PC-3 (cell line): ENCODE measurements around the gene JARID2. TPM values are rescaled to one million over a fixed set of nuclear protein-coding genes. Genes with fewer than 3 reads are reported as not detected.
A peak's percentile ranks its signal among the peaks of the same experiment; 100 is the strongest.

Experiments used
- ATAC-seq: fragments of 200-7000 bp; cut with Tn5 transposase; 2 replicates; pipeline ENCODE4 v1.9.1; 2020; ENCODE audit warnings: mild to moderate bottlenecking, moderate library complexity
- BruUV-seq: library from RNA; stranded (reverse); fragments of 400-500 nt; replicated peaks from 2 replicates; lab custom pipeline; 2021; lab: Mats Ljungman, UMichigan
- CTCF ChIA-PET: fragments of 300-600 bp; sonication (Branson Sonifier 250); formaldehyde crosslinking; loops from one replicate; lab custom pipeline; 2022; ENCODE audit warnings: antibody characterized with exemption; lab: Charles Lee
- POLR2A ChIA-PET: fragments of 300-600 bp; sonication (Branson Sonifier 250); formaldehyde crosslinking; loops from one replicate; lab custom pipeline; 2022; ENCODE audit warnings: antibody characterized with exemption; ENCODE audit not compliant: unreplicated experiment; lab: Charles Lee
- DNase-seq: peaks from one replicate; pipeline ENCODE4 v3.0.0-alpha.2; 2015
- H2AFZ ChIP-seq: fragments of 300-600 bp; sonication (generic); 2 replicates; pipeline ENCODE4 v1.6.0; 2016; ENCODE audit warnings: antibody characterized with exemption, low read length
- H3F3A ChIP-seq: fragments of 300-600 bp; sonication (generic); one replicate; pipeline ENCODE4 v1.6.0; 2017; ENCODE audit warnings: antibody characterized with exemption, low read length, control low read depth, mild to moderate bottlenecking; ENCODE audit not compliant: unreplicated experiment
- H3K27ac ChIP-seq: fragments of 300-600 bp; sonication (generic); 2 replicates; pipeline ENCODE4 v1.5.1; 2016; ENCODE audit warnings: mild to moderate bottlenecking, low read length
- H3K27me3 ChIP-seq: fragments of 300-600 bp; sonication (generic); 2 replicates; pipeline ENCODE4 v1.6.1; 2016; ENCODE audit warnings: low read length, mixed read lengths
- H3K36me3 ChIP-seq: fragments of 300-600 bp; sonication (generic); 2 replicates; pipeline ENCODE4 v1.6.1; 2016; ENCODE audit warnings: low read depth, mixed run types, low read length, mixed read lengths
- H3K4me1 ChIP-seq: fragments of 300-600 bp; sonication (generic); 2 replicates; pipeline ENCODE4 v1.5.1; 2016; ENCODE audit warnings: low read length; ENCODE audit not compliant: insufficient read depth
- H3K4me2 ChIP-seq: fragments of 300-600 bp; sonication (generic); 2 replicates; pipeline ENCODE4 v1.6.0; 2016; ENCODE audit warnings: low read length
- H3K4me3 ChIP-seq: fragments of 300-600 bp; sonication (generic); 2 replicates; pipeline ENCODE4 v1.5.1; 2016; ENCODE audit warnings: mild to moderate bottlenecking, low read length, mixed read lengths
- H3K79me2 ChIP-seq: fragments of 300-600 bp; sonication (generic); 2 replicates; pipeline ENCODE4 v1.6.1; 2017; ENCODE audit warnings: low read length, mixed read lengths
- H3K9ac ChIP-seq: fragments of 300-600 bp; sonication (generic); 2 replicates; pipeline ENCODE4 v1.6.0; 2016; ENCODE audit warnings: mild to moderate bottlenecking, low read length
- H3K9me2 ChIP-seq: fragments of 300-600 bp; sonication (generic); replicated peaks from 2 replicates; pipeline ENCODE4 v1.6.1; 2016; ENCODE audit warnings: mixed run types, low read length, mixed read lengths
- H3K9me3 ChIP-seq: fragments of 300-600 bp; sonication (generic); 2 replicates; pipeline ENCODE4 v1.6.1; 2016; ENCODE audit warnings: low read length, mixed read lengths
- H4K20me1 ChIP-seq: fragments of 300-600 bp; sonication (generic); 2 replicates; pipeline ENCODE4 v1.6.1; 2016; ENCODE audit warnings: low read length, mixed read lengths
- EZH2 ChIP-seq: fragments of 300-600 bp; sonication (generic); IDR thresholded peaks from one replicate; pipeline ENCODE4 v1.6.1; 2017; ENCODE audit warnings: antibody characterized with exemption, mild to moderate bottlenecking, low read length; ENCODE audit not compliant: unreplicated experiment
- EZH2phosphoT487 ChIP-seq: fragments of 300-600 bp; sonication (generic); IDR thresholded peaks from 2 replicates; pipeline ENCODE4 v1.6.1; 2018; ENCODE audit warnings: mild to moderate bottlenecking, antibody characterized with exemption, low read length, borderline replicate concordance
- intact Hi-C: fragments of 100-400 bp; cut with micrococcal nuclease; formaldehyde crosslinking; loops from 2 replicates; pipeline ENCODE4 v1.9.0; 2023
- total RNA-seq: library from RNA; depleted of rRNA; stranded (reverse); fragments of >200 nt; gene quantifications from 2 replicates; pipeline ENCODE4 v1.2.3, GENCODE V29; 2014
- TF ChIP-seq, protein P1 (sequence below): fragments of 300-600 bp; sonication (generic); conservative IDR thresholded peaks from 2 replicates; pipeline ENCODE4 v1.5.1; 2017; ENCODE audit warnings: antibody characterized with exemption, low read depth, mild to moderate bottlenecking, low read length

Gene JARID2
- total RNA-seq, 1 experiment from 2014 or later = 11.0 TPM

DNA sequence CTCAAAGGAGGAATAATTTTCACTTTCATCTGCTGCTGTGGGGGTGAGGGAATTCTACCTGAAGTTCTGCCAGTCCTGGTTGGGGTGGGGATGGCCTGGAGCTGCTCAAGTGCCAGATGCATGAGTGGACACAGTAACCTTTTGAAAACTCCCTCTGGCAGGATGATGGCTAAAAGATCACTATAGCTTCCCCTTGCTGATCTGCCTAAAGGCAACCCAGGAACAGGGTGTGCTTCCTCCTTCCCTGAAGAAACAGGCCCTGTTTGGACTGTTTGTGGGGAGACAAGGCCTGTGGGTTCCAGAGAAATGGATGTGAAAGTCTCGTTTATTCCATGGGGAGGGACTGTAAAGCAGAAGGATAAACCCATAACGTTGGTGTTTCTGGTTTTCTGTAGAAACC, 240.1 kb downstream of the JARID2 start:
- peak; percentile 51 for ATAC-seq
- no peak for TF ChIP-seq EZH2
- no peak for TF ChIP-seq EZH2phosphoT487
- TF ChIP-seq, protein P1, sequence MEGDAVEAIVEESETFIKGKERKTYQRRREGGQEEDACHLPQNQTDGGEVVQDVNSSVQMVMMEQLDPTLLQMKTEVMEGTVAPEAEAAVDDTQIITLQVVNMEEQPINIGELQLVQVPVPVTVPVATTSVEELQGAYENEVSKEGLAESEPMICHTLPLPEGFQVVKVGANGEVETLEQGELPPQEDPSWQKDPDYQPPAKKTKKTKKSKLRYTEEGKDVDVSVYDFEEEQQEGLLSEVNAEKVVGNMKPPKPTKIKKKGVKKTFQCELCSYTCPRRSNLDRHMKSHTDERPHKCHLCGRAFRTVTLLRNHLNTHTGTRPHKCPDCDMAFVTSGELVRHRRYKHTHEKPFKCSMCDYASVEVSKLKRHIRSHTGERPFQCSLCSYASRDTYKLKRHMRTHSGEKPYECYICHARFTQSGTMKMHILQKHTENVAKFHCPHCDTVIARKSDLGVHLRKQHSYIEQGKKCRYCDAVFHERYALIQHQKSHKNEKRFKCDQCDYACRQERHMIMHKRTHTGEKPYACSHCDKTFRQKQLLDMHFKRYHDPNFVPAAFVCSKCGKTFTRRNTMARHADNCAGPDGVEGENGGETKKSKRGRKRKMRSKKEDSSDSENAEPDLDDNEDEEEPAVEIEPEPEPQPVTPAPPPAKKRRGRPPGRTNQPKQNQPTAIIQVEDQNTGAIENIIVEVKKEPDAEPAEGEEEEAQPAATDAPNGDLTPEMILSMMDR = no peak
- Histone ChIP-seq H2AFZ (no peak overlapping the region), H3F3A (no peaks in the 10 kb centered on the region), H3K9me3 (no peaks in the 10 kb centered on the region), H3K9ac (no peak overlapping the region), H3K9me2 (no peaks in the 10 kb centered on the region), H3K79me2 (peaks cover 22% of the 10 kb centered on the region; the same call in 1 of the 2 replicates), H3K27ac (no peak overlapping the region), H3K4me3 (no peak overlapping the region), H3K4me1 (no peaks in the 10 kb centered on the region), H4K20me1 (no peaks in the 10 kb centered on the region), H3K27me3 (no peaks in the 10 kb centered on the region), H3K4me2 (no peak overlapping the region), H3K36me3 (0 out of 2 replicates have a peak, but pooled peaks cover 7% of the 10 kb centered on the region)
- ChIA-PET POLR2A (no interaction called here), CTCF (no interaction called here)
- BruUV-seq = no TSS peak
- DNase-seq = peak; percentile 36
- intact Hi-C loops = no loop called here

DNA sequence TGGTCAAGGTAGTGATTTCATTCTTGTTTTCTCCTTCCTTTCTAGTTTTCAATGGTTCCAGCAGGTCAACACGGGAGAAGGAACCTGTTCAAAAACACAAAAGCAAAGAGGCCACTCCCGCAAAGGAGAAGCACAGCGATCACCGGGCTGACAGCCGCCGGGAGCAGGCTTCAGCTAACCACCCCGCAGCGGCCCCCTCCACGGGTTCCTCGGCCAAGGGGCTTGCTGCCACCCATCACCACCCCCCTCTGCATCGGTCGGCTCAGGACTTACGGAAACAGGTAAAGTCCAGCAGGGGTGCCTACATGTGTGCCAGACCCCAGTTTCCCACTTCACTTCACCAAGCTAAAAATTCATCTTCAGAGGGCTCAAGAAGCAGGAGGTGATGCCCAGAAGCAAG, 241.4 kb downstream of the JARID2 start:
- no peak overlapping the region for H2AFZ ChIP-seq
- H3K9me3 ChIP-seq = no peaks in the 10 kb centered on the region
- 0 out of 2 replicates have a peak, but pooled peaks cover 7% of the 10 kb centered on the region for H3K36me3 ChIP-seq
- no peak overlapping the region for H3K27ac ChIP-seq
- no peaks in the 10 kb centered on the region for H3K9me2 ChIP-seq
- H3F3A ChIP-seq = no peaks in the 10 kb centered on the region
- intact Hi-C loops = no loop called here
- no peak overlapping the region for H3K9ac ChIP-seq
- CTCF ChIA-PET = no interaction called here
- BruUV-seq = no TSS peak
- no peak for TF ChIP-seq EZH2phosphoT487
- TF ChIP-seq, protein P1 = no peak
- no peak for TF ChIP-seq EZH2
- H4K20me1 ChIP-seq = no peaks in the 10 kb centered on the region
- ATAC-seq (no peak), DNase-seq (no peak)
- H3K4me1 ChIP-seq = no peaks in the 10 kb centered on the region
- no peaks in the 10 kb centered on the region for H3K27me3 ChIP-seq
- peaks cover 10% of the 10 kb centered on the region; the same call in 1 of the 2 replicates for H3K79me2 ChIP-seq
- no peak overlapping the region for H3K4me3 ChIP-seq
- no peak overlapping the region for H3K4me2 ChIP-seq
- POLR2A ChIA-PET = no interaction called here

DNA sequence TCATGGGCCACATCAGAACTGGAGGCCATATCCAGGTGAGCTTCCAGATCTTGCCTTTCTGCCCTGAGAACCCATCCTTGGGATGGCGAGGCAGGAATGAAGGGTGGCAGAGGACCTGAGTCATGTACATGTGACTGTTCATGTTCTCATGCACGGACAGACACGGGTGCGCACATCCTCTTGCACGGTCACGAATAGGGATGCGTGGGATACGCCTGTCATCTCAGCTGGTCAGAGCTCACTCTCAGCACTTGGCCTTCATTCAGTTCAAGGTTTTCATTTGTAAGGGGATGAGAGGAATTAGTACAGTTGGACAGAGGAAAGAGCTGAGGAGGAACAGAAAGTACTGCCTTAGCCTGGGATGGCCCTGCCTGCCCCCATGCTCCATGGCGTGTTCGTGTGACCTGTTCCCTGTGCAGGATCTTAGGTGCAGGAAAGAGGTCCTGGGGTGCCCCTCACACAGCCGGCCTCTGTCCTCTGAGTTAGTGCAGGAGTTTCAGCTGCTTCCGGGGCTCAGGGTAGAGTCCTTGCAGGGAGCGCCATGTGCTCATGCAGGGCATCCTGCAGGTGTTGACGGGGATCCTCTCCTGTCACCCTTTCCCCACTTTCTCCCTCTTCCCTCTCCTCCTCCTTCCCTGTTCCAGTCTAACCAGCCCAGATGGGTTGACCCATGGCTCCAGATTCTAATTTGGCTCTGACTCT, 243.5 kb downstream of the JARID2 start:
- intact Hi-C loops = no loop called here
- no peak overlapping the region for H3K9ac ChIP-seq
- H3K9me2 ChIP-seq = no peaks in the 10 kb centered on the region
- no peak overlapping the region for H3K4me3 ChIP-seq
- no peak for DNase-seq
- no peaks in the 10 kb centered on the region for H3K79me2 ChIP-seq
- H3K27ac ChIP-seq = no peak overlapping the region
- no peak overlapping the region for H2AFZ ChIP-seq
- no peaks in the 10 kb centered on the region for H3K27me3 ChIP-seq
- ATAC-seq = no peak
- no peak overlapping the region for H3K4me2 ChIP-seq
- TF ChIP-seq EZH2 = no peak
- TF ChIP-seq, protein P1 = no peak
- no peak for TF ChIP-seq EZH2phosphoT487
- H3K4me1 ChIP-seq = no peaks in the 10 kb centered on the region
- BruUV-seq = no TSS peak
- POLR2A ChIA-PET = no interaction called here
- no peaks in the 10 kb centered on the region for H4K20me1 ChIP-seq
- no peaks in the 10 kb centered on the region for H3F3A ChIP-seq
- H3K36me3 ChIP-seq = 0 out of 2 replicates have a peak, but pooled peaks cover 7% of the 10 kb centered on the region
- H3K9me3 ChIP-seq = no peaks in the 10 kb centered on the region
- CTCF ChIA-PET = no interaction called here
